AG09309 (cell line): ENCODE data around the gene PLLP.

ENCODE experiments used
- DNase-seq: peaks from one replicate; pipeline ENCODE4 v3.0.0-alpha.2; 2010; ENCODE audit warnings: low read depth
- H3K4me3 ChIP-seq: 2 replicates; pipeline ENCODE4 v1.5.1; 2011; ENCODE audit warnings: mild to moderate bottlenecking, low read depth, low read length, moderate library complexity; ENCODE audit not compliant: control insufficient read depth
- CTCF ChIP-seq: IDR thresholded peaks from 2 replicates; pipeline ENCODE4 v1.5.1; 2011; ENCODE audit warnings: mild to moderate bottlenecking, low read depth, low read length, inconsistent platforms; ENCODE audit not compliant: insufficient read depth, control insufficient read depth; ENCODE audit errors: missing control alignments

The PLLP gene

DNA sequence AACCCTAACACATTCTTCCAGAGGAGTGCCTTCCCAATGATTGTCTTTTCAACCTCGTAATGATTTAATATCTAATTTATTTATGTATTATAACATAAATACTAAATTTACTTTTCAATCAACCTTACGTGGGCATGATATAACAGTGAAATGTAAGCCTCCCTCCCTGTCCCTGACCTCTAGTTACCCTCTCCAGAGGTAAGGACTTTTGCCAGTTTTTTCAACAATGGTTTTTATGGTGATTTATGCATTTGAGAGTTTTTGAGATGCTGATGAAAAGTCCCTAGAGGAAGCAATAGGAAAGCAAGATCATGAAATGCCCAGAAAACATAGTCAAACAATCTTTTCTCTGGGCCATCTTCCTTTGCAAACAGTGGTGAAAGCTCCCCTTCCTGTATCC is 35.2 kb upstream of the PLLP start:
- no peak for TF ChIP-seq CTCF
- H3K4me3 ChIP-seq: no peak overlapping the region
- no peak for DNase-seq

DNA sequence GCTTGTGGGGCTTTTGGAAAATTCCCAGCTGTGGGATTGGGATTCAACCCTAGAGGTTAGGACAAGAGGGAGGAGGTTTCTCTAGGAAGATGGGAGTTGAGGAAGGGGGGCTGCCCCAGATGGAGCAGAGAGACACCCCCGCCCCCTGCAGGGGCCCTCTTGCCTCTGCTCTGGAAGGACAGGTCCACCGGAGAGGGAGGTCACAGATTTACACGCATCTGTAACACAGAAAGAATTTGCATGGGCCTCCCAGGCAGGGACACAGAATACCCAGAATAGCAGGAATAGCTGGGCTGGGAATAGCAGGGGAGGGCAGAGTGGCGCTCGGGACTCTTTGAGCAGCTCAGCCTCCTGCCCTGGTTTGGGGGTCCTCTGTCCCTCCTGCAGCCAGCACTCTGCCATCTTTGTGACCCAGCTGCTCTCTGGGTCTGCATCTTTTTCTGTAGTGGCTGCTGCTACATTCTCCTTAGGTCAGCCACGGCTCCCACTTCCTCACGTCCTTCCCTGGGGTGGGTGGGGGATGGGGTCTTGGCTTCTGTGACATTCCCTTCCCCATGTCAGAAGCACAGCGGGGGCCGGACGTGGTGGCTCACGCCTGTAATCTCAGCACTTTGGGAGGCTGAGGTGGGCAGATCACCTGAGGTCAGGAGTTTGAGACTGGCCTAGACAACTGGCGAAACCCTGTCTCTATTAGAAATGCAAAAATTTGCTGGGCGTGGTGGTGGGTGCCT is 33.9 kb upstream of the PLLP start:
- no peak overlapping the region for H3K4me3 ChIP-seq
- DNase-seq: no peak
- TF ChIP-seq CTCF: no peak

DNA sequence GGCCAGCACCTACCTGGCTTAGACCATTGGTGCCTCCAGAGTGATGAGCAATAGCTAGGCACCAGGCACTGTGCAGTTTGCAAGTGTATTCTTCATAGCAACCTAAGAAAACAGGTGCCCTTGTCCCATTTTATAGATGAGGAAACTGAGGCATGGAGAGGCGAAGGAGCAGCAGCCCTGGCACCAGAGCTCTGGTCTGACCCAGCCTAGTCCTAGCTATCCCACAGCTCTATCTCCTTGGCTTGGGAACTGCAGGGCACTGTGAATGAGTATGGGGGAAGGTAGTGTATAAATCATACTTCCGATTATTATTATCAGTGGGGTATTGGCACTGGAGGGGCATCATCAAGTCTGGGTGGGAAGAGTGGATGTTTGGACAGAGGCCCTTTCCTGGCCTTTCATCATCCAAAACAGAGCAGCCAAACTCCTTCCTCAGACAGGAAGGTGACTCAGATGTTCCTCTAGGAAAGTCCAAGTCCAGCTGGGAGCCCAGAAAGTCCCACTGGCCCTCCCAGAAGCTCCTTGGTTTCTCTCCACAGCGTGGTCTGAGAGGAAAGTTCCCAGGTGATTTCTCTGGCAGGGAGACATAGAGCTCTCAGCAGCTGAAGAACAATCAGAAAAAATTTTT is 32.0 kb upstream of the PLLP start:
- TF ChIP-seq CTCF: no peak
- no peak overlapping the region for H3K4me3 ChIP-seq
- DNase-seq: peak; percentile 84

DNA sequence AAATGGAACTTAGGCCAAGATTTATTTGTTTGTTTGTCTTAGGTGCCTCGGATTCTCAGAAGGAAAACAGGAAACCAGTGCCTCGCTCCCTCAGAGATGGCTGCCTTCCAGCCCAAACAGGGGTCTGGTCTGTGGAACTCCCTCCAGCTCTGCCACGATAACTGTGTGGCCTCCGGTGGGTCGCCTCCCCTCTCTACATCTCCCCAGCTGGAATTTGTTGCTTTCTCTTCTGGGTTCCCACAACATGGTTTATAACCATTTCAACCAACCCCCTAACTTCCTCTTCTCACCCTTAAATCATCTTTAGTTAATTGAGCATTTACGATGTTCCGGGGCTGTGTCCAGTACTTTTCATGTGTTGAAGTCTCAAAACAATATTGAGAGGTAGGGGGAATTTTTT is 30.9 kb upstream of the PLLP start:
- no peak for TF ChIP-seq CTCF
- H3K4me3 ChIP-seq: no peak overlapping the region
- no peak for DNase-seq

DNA sequence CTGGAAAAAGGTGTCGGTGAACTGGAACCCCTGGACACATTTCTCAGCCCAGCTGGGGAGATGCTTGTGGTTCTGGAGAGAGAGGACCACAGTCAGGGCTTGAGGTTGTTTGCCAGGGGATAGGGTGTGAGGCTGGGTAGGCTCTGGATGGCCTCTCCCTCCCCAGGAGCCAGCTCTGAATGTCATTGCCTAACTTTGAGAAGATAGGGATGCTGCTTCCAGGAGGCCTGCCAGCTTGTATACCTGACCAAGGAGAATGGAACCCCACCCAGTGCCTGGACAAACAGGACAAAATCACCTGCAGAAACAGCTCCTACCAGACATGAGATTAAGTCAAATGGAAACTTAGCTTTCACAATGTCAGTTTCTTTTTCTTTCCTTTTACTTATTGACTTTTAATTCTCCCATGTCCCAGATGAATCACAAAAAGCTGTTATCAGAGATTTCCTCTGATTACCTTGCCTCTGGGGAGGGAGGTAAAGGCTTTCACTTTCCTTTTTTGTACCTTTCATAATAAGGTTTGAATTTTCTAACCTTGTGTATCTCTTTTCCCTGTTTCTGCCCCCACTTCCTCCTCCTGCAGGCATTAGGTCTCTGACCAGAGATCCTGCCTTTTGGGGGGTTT is 29.8 kb upstream of the PLLP start:
- H3K4me3 ChIP-seq: no peak overlapping the region
- no peak for TF ChIP-seq CTCF
- DNase-seq: no peak

GRCh38 chr16:57313509-57313908 is 29.0 kb upstream of the PLLP start:
- no peak for TF ChIP-seq CTCF
- DNase-seq: no peak
- H3K4me3 ChIP-seq: no peak overlapping the region
